Fibroblast of skin of right biceps (primary cell): ENCODE data around the gene DPPA4.
"Not testable (repeated sequence)": the region's sequence is repeated elsewhere in the genome, so short reads cannot be mapped to it uniquely, and the experiment has no call there.

Experiments
- DNase-seq: peaks from one replicate; pipeline ENCODE4 v3.0.0-alpha.2; 2013

The DPPA4 gene

GRCh38 chr3:109337393-109337792, at the start of gene DPPA4:
Gene DPPA4 (minus strand): TSS chr3:109337546. CDS start chr3:109337517, 29 bp downstream.
- DNase-seq, result no peak

- DNase-seq, result no peak
Observed at GRCh38 chr3:109385442-109386318, 48.3 kb upstream of the DPPA4 start.

- DNase-seq, result no peak
Observed at GRCh38 chr3:109384164-109384563, 46.8 kb upstream of the DPPA4 start.

GRCh38 chr3:109382588-109382987, 45.2 kb upstream of the DPPA4 start:
- no peak for DNase-seq

- DNase-seq, result no peak
Observed at GRCh38 chr3:109375975-109376374, 38.6 kb upstream of the DPPA4 start.

- DNase-seq, result not testable (repeated sequence)
Observed at GRCh38 chr3:109374434-109374833, 37.1 kb upstream of the DPPA4 start.

GRCh38 chr3:109373933-109374332, 36.6 kb upstream of the DPPA4 start:
- DNase-seq, result no peak

GRCh38 chr3:109372639-109373038, 35.3 kb upstream of the DPPA4 start:
- no peak for DNase-seq

- no peak for DNase-seq
Observed at GRCh38 chr3:109369510-109369909, 32.2 kb upstream of the DPPA4 start.

GRCh38 chr3:109364088-109364487, 26.7 kb upstream of the DPPA4 start:
- DNase-seq, result no peak

- DNase-seq, result peak; percentile 5
Observed at GRCh38 chr3:109363634-109364033, 26.3 kb upstream of the DPPA4 start.

GRCh38 chr3:109362823-109363222, 25.5 kb upstream of the DPPA4 start:
- no peak for DNase-seq

- not testable (repeated sequence) for DNase-seq
Observed at GRCh38 chr3:109358809-109359208, 21.5 kb upstream of the DPPA4 start.

GRCh38 chr3:109356442-109357155, 19.3 kb upstream of the DPPA4 start:
- DNase-seq, result no peak

GRCh38 chr3:109355625-109356441, 18.5 kb upstream of the DPPA4 start:
- no peak for DNase-seq

- no peak for DNase-seq
Observed at GRCh38 chr3:109353057-109353456, 15.7 kb upstream of the DPPA4 start.

GRCh38 chr3:109351231-109351630, 13.9 kb upstream of the DPPA4 start:
- DNase-seq, result no peak

- DNase-seq, result peak; percentile 60
Observed at GRCh38 chr3:109346770-109347295, 9.5 kb upstream of the DPPA4 start.

GRCh38 chr3:109346099-109346498, 8.8 kb upstream of the DPPA4 start:
- DNase-seq, result no peak

- no peak for DNase-seq
Observed at GRCh38 chr3:109339714-109340648, 2.6 kb upstream of the DPPA4 start.

- DNase-seq, result no peak
Observed at GRCh38 chr3:109339197-109339596, 1.9 kb upstream of the DPPA4 start.

- no peak for DNase-seq
Observed at GRCh38 chr3:109338322-109338721, 976 bp upstream of the DPPA4 start.
